Neural cell (in vitro differentiated cells): ENCODE results near the gene TRUB1. TPM values are rescaled to one million over a fixed set of nuclear protein-coding genes. Genes with fewer than 3 reads are reported as not detected.

ENCODE experiments used
- H2AFZ ChIP-seq: fragments of 200-600, 300-800 bp; sonication (generic), shearing (Covaris generic); 2 replicates; pipeline ENCODE4 v1.6.0; 2014; ENCODE audit warnings: low read depth, mild to moderate bottlenecking, antibody characterized with exemption, low read length, moderate library complexity
- H3F3A ChIP-seq: fragments of 200-600 bp; shearing (Covaris generic); 2 replicates; pipeline ENCODE4 v1.6.1; 2016; ENCODE audit warnings: mild to moderate bottlenecking, moderate library complexity, mixed read lengths, antibody characterized with exemption, low read length; ENCODE audit not compliant: insufficient read depth, poor library complexity, severe bottlenecking
- H3K27ac ChIP-seq: fragments of 200-600, 300-800 bp; sonication (generic), shearing (Covaris generic); 2 replicates; pipeline ENCODE4 v1.5.1; 2014; ENCODE audit warnings: mild to moderate bottlenecking, low read length, moderate library complexity
- H3K27me3 ChIP-seq: fragments of 300-800, 200-600 bp; sonication (generic), shearing (Covaris generic); 2 replicates; pipeline ENCODE4 v1.6.0; 2014; ENCODE audit warnings: mild to moderate bottlenecking, low read depth, low read length, moderate library complexity; ENCODE audit not compliant: insufficient read depth
- H3K36me3 ChIP-seq: fragments of 300-800, 200-600 bp; sonication (generic), shearing (Covaris generic); 2 replicates; pipeline ENCODE4 v1.5.1; 2014; ENCODE audit warnings: mild to moderate bottlenecking, antibody characterized with exemption, low read length, moderate library complexity; ENCODE audit not compliant: insufficient read depth
- H3K4me2 ChIP-seq: fragments of 300-800, 200-600 bp; sonication (generic), shearing (Covaris generic); 2 replicates; pipeline ENCODE4 v1.6.0; 2014; ENCODE audit warnings: mild to moderate bottlenecking, low read length
- H3K4me3 ChIP-seq: fragments of 300-800, 200-600 bp; sonication (generic), shearing (Covaris generic); 2 replicates; pipeline ENCODE4 v1.5.1; 2014; ENCODE audit warnings: mild to moderate bottlenecking, low read length, moderate library complexity
- H3K79me2 ChIP-seq: fragments of 200-600 bp; shearing (Covaris generic); replicated peaks from 2 replicates; pipeline ENCODE4 v1.6.0; 2014; ENCODE audit warnings: mild to moderate bottlenecking, low read length, moderate library complexity; ENCODE audit not compliant: insufficient read depth
- H3K9ac ChIP-seq: fragments of 300-800, 200-600 bp; sonication (generic), shearing (Covaris generic); 2 replicates; pipeline ENCODE4 v1.6.1; 2016; ENCODE audit warnings: mild to moderate bottlenecking, low read length, mixed read lengths
- H3K9me2 ChIP-seq: fragments of 200-600 bp; shearing (Covaris generic); 2 replicates; pipeline ENCODE4 v1.6.1; 2016; ENCODE audit warnings: mild to moderate bottlenecking, low read length, mixed read lengths; ENCODE audit not compliant: insufficient read depth
- H3K9me3 ChIP-seq: fragments of 200-600, 300-800 bp; sonication (generic), shearing (Covaris generic); 2 replicates; pipeline ENCODE4 v1.6.1; 2016; ENCODE audit warnings: mild to moderate bottlenecking, mixed run types, low read length, moderate library complexity, mixed read lengths
- H4K20me1 ChIP-seq: fragments of 200-600 bp; shearing (Covaris generic); 2 replicates; pipeline ENCODE4 v1.6.1; 2016; ENCODE audit warnings: mild to moderate bottlenecking, mixed run types; ENCODE audit not compliant: insufficient read depth
- CTCF ChIP-seq: fragments of 450-650 bp; IDR thresholded peaks from 2 replicates; pipeline ENCODE4 v1.5.1; 2014; ENCODE audit warnings: antibody characterized with exemption, mild to moderate bottlenecking, moderate library complexity; ENCODE audit not compliant: poor library complexity, severe bottlenecking
- EP300 ChIP-seq: fragments of 450-650 bp; conservative IDR thresholded peaks from 2 replicates; pipeline ENCODE4 v1.6.1; 2014; ENCODE audit warnings: antibody characterized with exemption, mild to moderate bottlenecking, moderate library complexity; ENCODE audit not compliant: poor library complexity, severe bottlenecking
- EZH2 ChIP-seq: fragments of 200-600, 300-800 bp; shearing (Covaris generic), sonication (generic); IDR thresholded peaks from 2 replicates; pipeline ENCODE4 v1.6.1; 2014; ENCODE audit warnings: antibody characterized with exemption, low read length, borderline replicate concordance, mild to moderate bottlenecking; ENCODE audit not compliant: insufficient read depth, poor library complexity, severe bottlenecking
- MXI1 ChIP-seq: fragments of 450-650 bp; conservative IDR thresholded peaks from 2 replicates; pipeline ENCODE4 v1.6.1; 2014; ENCODE audit warnings: antibody characterized with exemption, mild to moderate bottlenecking; ENCODE audit not compliant: poor library complexity, severe bottlenecking
- POLR2AphosphoS5 ChIP-seq: IDR thresholded peaks from 2 replicates; pipeline ENCODE4 v1.6.1; 2012
- RAD21 ChIP-seq: fragments of 450-650 bp; conservative IDR thresholded peaks from 2 replicates; pipeline ENCODE4 v1.6.1; 2014; ENCODE audit warnings: antibody characterized with exemption, mild to moderate bottlenecking, moderate library complexity
- REST ChIP-seq: IDR thresholded peaks from 2 replicates; pipeline ENCODE4 v1.6.1; 2012; ENCODE audit warnings: borderline replicate concordance
- SMC3 ChIP-seq: fragments of 450-650 bp; conservative IDR thresholded peaks from 2 replicates; pipeline ENCODE4 v1.6.1; 2014; ENCODE audit warnings: antibody characterized with exemption, mild to moderate bottlenecking, moderate library complexity; ENCODE audit not compliant: poor library complexity
- TAF1 ChIP-seq: IDR thresholded peaks from 2 replicates; pipeline ENCODE4 v1.6.1; 2012; ENCODE audit warnings: low read depth
- polyA plus RNA-seq: library from polyadenylated mRNA; depleted of rRNA; stranded (reverse); fragments of >200 nt; gene quantifications from 2 replicates; pipeline ENCODE4 v1.2.3, GENCODE V29; 2014

The TRUB1 gene
- polyA plus RNA-seq, 1 donor from 2014 or later = 48.8 TPM

- no peaks in the 10 kb centered on the region for H3K36me3 ChIP-seq
- H3K27ac ChIP-seq = no peak overlapping the region
- no peaks in the 10 kb centered on the region for H3K9me2 ChIP-seq
- no peaks in the 10 kb centered on the region for H3K79me2 ChIP-seq
- H3K9me3 ChIP-seq = no peaks in the 10 kb centered on the region
- no peaks in the 10 kb centered on the region for H3F3A ChIP-seq
- TF ChIP-seq RAD21 (no peak), REST (no peak), SMC3 (no peak), POLR2AphosphoS5 (no peak), TAF1 (no peak), EP300 (no peak), EZH2 (no peak), MXI1 (no peak), CTCF (no peak)
- no peaks in the 10 kb centered on the region for H4K20me1 ChIP-seq
- H2AFZ ChIP-seq = no peak overlapping the region
- no peak overlapping the region for H3K4me3 ChIP-seq
- H3K4me2 ChIP-seq = no peak overlapping the region
- no peak overlapping the region for H3K9ac ChIP-seq
- no peaks in the 10 kb centered on the region for H3K27me3 ChIP-seq
Observed at GRCh38 chr10:114902151-114902550, 35.8 kb upstream of the TRUB1 start.

- Histone ChIP-seq H3K36me3 (no peaks in the 10 kb centered on the region), H3F3A (no peaks in the 10 kb centered on the region), H3K27me3 (no peaks in the 10 kb centered on the region), H3K9me3 (no peaks in the 10 kb centered on the region), H3K4me3 (no peak overlapping the region), H2AFZ (no peak overlapping the region), H3K79me2 (no peaks in the 10 kb centered on the region), H3K9me2 (no peaks in the 10 kb centered on the region), H3K4me2 (no peak overlapping the region), H3K27ac (no peak overlapping the region), H3K9ac (no peak overlapping the region), H4K20me1 (no peaks in the 10 kb centered on the region)
- TF ChIP-seq POLR2AphosphoS5 (no peak), MXI1 (no peak), CTCF (no peak), EP300 (no peak), RAD21 (no peak), TAF1 (no peak), REST (no peak)
Observed at GRCh38 chr10:114905450-114905849, 32.5 kb upstream of the TRUB1 start.
